GM12878 (cell line): Measurements from ENCODE around the gene ASB15. TPM values are rescaled to one million over a fixed set of nuclear protein-coding genes. Genes with fewer than 3 reads are reported as not detected.

ENCODE experiments used
- ATAC-seq: fragments of 200-7000 bp; cut with Tn5 transposase; 3 replicates; pipeline ENCODE4 v1.9.1; 2020; ENCODE audit warnings: mild to moderate bottlenecking, moderate library complexity
- BruUV-seq: library from RNA; stranded (reverse); fragments of 400-500 nt; replicated peaks from 2 replicates; lab custom pipeline; 2021; lab: Mats Ljungman, UMichigan
- CTCF ChIA-PET: fragments of 300-600 bp; sonication (Branson Sonifier 250); formaldehyde crosslinking; extraction: SDS; loops from one replicate; lab custom pipeline; 2021; ENCODE audit warnings: inconsistent platforms; lab: Yijun Ruan, JAX
- POLR2A ChIA-PET: fragments of 350-600 bp; formaldehyde crosslinking; extraction: SDS; loops from one replicate; lab custom pipeline; 2021; ENCODE audit warnings: inconsistent platforms; lab: Charles Lee
- RAD21 ChIA-PET: fragments of 300-600 bp; sonication (Branson Sonifier 250); formaldehyde crosslinking; loops from one replicate; lab custom pipeline; 2023; ENCODE audit warnings: antibody characterized with exemption; ENCODE audit not compliant: unreplicated experiment; lab: Charles Lee
- SMC1A ChIA-PET: fragments of 300-600 bp; sonication (Branson Sonifier 250); formaldehyde crosslinking; loops from one replicate; lab custom pipeline; 2023; ENCODE audit not compliant: unreplicated experiment, uncharacterized antibody; lab: Charles Lee
- DNase-seq: peaks from one replicate; pipeline ENCODE4 v3.0.0-alpha.2; 2011; ENCODE audit warnings: low read depth, low spot score
- FAIRE-seq: peaks from 3 replicates; lab custom pipeline; 2011; peaks lifted over from hg19 to GRCh38; lab: Jason Lieb, UNC
- H2AFZ ChIP-seq: 2 replicates; pipeline ENCODE4 v1.6.0; 2011; ENCODE audit warnings: low read depth, low read length, control low read depth; ENCODE audit not compliant: control insufficient read depth
- H3K27ac ChIP-seq: 2 replicates; pipeline ENCODE4 v1.5.1; 2011; ENCODE audit warnings: control low read depth; ENCODE audit not compliant: control insufficient read depth, insufficient read depth
- H3K27me3 ChIP-seq, 2 experiments: replicated peaks in 1 of 2; 2 replicates each; pipeline versions ENCODE4 v1.6.0 to v1.6.1; 2011; ENCODE audit warnings: low read length in 1 of 2; ENCODE audit not compliant: control insufficient read depth in 2 of 2, insufficient read depth in 2 of 2
- H3K36me3 ChIP-seq, 2 experiments: 2 replicates each; pipeline ENCODE4 v1.5.1; 2011; ENCODE audit warnings: low read length in 1 of 2; ENCODE audit not compliant: control insufficient read depth in 2 of 2, insufficient read depth in 2 of 2
- H3K4me1 ChIP-seq: 2 replicates; pipeline ENCODE4 v1.6.1; 2011; ENCODE audit warnings: mild to moderate bottlenecking, low read length, moderate library complexity, mixed read lengths; ENCODE audit not compliant: control insufficient read depth, insufficient read depth
- H3K4me2 ChIP-seq: 2 replicates; pipeline ENCODE4 v1.6.0; 2011; ENCODE audit warnings: control low read depth; ENCODE audit not compliant: control insufficient read depth, insufficient read depth
- H3K4me3 ChIP-seq: fragments of 200-600 bp; sonication (generic); 2 replicates; pipeline ENCODE4 v1.5.1; 2016
- H3K79me2 ChIP-seq: 2 replicates; pipeline ENCODE4 v1.6.0; 2011; ENCODE audit warnings: low read length; ENCODE audit not compliant: control insufficient read depth, insufficient read depth
- H3K9ac ChIP-seq: 2 replicates; pipeline ENCODE4 v1.8.0; 2011; ENCODE audit warnings: low read length, control low read depth, mixed read lengths; ENCODE audit not compliant: control insufficient read depth, insufficient read depth
- H3K9me3 ChIP-seq: replicated peaks from 3 replicates; pipeline ENCODE4 v1.5.1; 2011; ENCODE audit warnings: mild to moderate bottlenecking, low read length; ENCODE audit not compliant: control insufficient read depth, insufficient read depth
- H4K20me1 ChIP-seq: 2 replicates; pipeline ENCODE4 v1.6.0; 2011; ENCODE audit not compliant: control insufficient read depth, insufficient read depth
- CBX3 ChIP-seq: fragments of 200-600 bp; sonication (generic); IDR thresholded peaks from 2 replicates; pipeline ENCODE4 v1.6.1; 2016; ENCODE audit warnings: low read depth, borderline replicate concordance
- CBX5 ChIP-seq: sonication (generic); IDR thresholded peaks from 2 replicates; pipeline ENCODE4 v1.6.1; 2016; ENCODE audit warnings: low read depth, moderate library complexity, mild to moderate bottlenecking, inconsistent platforms
- HCFC1 ChIP-seq: fragments of 150-350 bp; IDR thresholded peaks from 2 replicates; pipeline ENCODE4 v1.6.1; 2014; ENCODE audit warnings: low read length
- HDAC6 ChIP-seq: fragments of 200-600 bp; sonication (generic); IDR thresholded peaks from one replicate; pipeline ENCODE4 v1.8.0; 2017; ENCODE audit warnings: antibody characterized with exemption; ENCODE audit not compliant: unreplicated experiment
- IRF4 ChIP-seq: IDR thresholded peaks from 2 replicates; pipeline ENCODE4 v1.6.1; 2011; ENCODE audit warnings: low read depth, low read length
- NFYA ChIP-seq: IDR thresholded peaks from 2 replicates; pipeline ENCODE4 v1.6.1; 2011; ENCODE audit warnings: low read depth, mild to moderate bottlenecking, low read length, improper control_type of control experiment, borderline replicate concordance
- PAX5 ChIP-seq: IDR thresholded peaks from 2 replicates; pipeline ENCODE4 v1.6.1; 2011; ENCODE audit warnings: low read depth, low read length, borderline replicate concordance
- RB1 ChIP-seq: fragments of 450-650 bp; formaldehyde crosslinking; IDR thresholded peaks from 2 replicates; pipeline ENCODE4 v1.6.1; 2017; ENCODE audit warnings: mild to moderate bottlenecking, borderline replicate concordance
- RELA ChIP-seq: fragments of 450-650 bp; IDR thresholded peaks from 2 replicates; pipeline ENCODE4 v1.8.0; 2014; ENCODE audit warnings: borderline replicate concordance; ENCODE audit not compliant: partially characterized antibody
- REST ChIP-seq: IDR thresholded peaks from 2 replicates; pipeline ENCODE4 v1.6.1; 2012; ENCODE audit warnings: mild to moderate bottlenecking, low read depth, low read length
- RFX5 ChIP-seq: IDR thresholded peaks from 2 replicates; pipeline ENCODE4 v1.6.1; 2011; ENCODE audit warnings: low read depth, low read length, improper control_type of control experiment
- SIX5 ChIP-seq: IDR thresholded peaks from 2 replicates; pipeline ENCODE4 v1.6.1; 2011; ENCODE audit warnings: mild to moderate bottlenecking, low read depth, low read length, moderate library complexity; ENCODE audit not compliant: severe bottlenecking
- SP1 ChIP-seq: IDR thresholded peaks from one replicate; pipeline ENCODE4 v1.6.1; 2011; ENCODE audit warnings: low read depth, low read length
- TCF7 ChIP-seq: IDR thresholded peaks from 2 replicates; pipeline ENCODE4 v1.6.1; 2014; ENCODE audit warnings: antibody characterized with exemption, borderline replicate concordance
- ZBED1 ChIP-seq: IDR thresholded peaks from 2 replicates; pipeline ENCODE4 v1.6.1; 2016; ENCODE audit warnings: borderline replicate concordance
- ZNF24 ChIP-seq: fragments of 450-650 bp; IDR thresholded peaks from 2 replicates; pipeline ENCODE4 v1.6.1; 2017; ENCODE audit warnings: antibody characterized with exemption, mild to moderate bottlenecking
- WGBS: methylation state at CpG from one replicate; pipeline ENCODE4 v1.1.6; 2016; ENCODE audit warnings: low lambda C conversion rate; ENCODE audit not compliant: insufficient replicate concordance, insufficient coverage; ENCODE audit errors: missing lambda C conversion rate; 5-methylcytosine and 5-hydroxymethylcytosine counted together
- in situ Hi-C: fragments of 300-500 bp; cut with MboI; formaldehyde crosslinking; loops from 9 replicates; pipeline ENCODE4 v1.14.3; 2018; ENCODE audit warnings: mixed read lengths
- intact Hi-C: fragments of 100-400 bp; cut with micrococcal nuclease; formaldehyde crosslinking; loops from one replicate; pipeline ENCODE4 v1.14.2; 2022; ENCODE audit not compliant: unreplicated experiment
- polyA plus RNA-seq, 11 experiments: library from polyadenylated mRNA; depleted of rRNA in 4 of 11; unstranded in 6 of 11; stranded (reverse) in 5 of 11; fragments of >200 nt; fragmentation: Nextera tagmentation in 4 of 11; fragmentation: Illumina TruSeq in 1 of 11; extraction: Ambion mirVana in 4 of 11; extraction: Trizol in 1 of 11; gene quantifications; 1 replicate in 1 of 11; 2 replicates in 10 of 11; pipeline versions ENCODE4 v1.2.1 to v1.2.3, GENCODE V29; 2011 to 2016; ENCODE audit warnings: inconsistent platforms in 2 of 11, missing spikeins in 2 of 11, low read depth in 1 of 11
- total RNA-seq, 4 experiments: library from RNA; depleted of rRNA in 3 of 4; stranded (reverse); fragments of >200 nt in 3 of 4; fragmentation: Illumina TruSeq in 1 of 4; extraction: Trizol in 1 of 4; gene quantifications; 2 replicates each; pipeline versions ENCODE4 v1.2.1 to v1.2.3, GENCODE V29; 2013 to 2021
- TF ChIP-seq, protein P1 (sequence below): IDR thresholded peaks from 2 replicates; pipeline ENCODE4 v1.6.1; 2012; ENCODE audit warnings: improper control_type of control experiment, low read depth, low read length; ENCODE audit not compliant: insufficient replicate concordance

ASB15 gene
- total and polyA plus RNA-seq, 10 of the 15 experiments (the other 5 are each of a cell fraction or from before 2014, with no cell fraction given): not detected

DNA sequence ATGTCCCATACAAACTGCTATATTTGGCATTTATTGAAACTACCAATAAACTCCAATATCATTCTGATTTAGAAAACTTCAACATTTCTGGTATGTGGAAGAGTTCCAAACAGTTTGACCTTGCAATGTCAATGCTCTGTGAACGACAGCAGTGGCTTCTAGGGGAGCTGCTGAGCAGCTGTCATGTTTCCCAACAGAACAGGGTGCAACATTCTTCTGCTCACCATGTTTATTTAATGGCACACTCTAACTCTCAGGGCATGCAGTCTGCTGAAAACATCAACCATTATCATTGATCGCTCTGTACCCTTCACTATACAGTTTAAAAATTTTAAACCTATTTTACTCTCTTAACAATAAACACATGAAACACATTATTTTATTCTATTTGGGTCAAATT lies 79.9 kb downstream of the ASB15 start:
- Histone ChIP-seq H3K9me3 (no peaks in the 10 kb centered on the region), H4K20me1 (no peaks in the 10 kb centered on the region), H3K4me2 (no peak overlapping the region), H3K4me1 (no peaks in the 10 kb centered on the region), H3K27me3 (no peaks in the 10 kb centered on the region), H3K79me2 (no peaks in the 10 kb centered on the region), H3K36me3 (no peaks in the 10 kb centered on the region; a peak in 1 of 4 replicates), H2AFZ (no peak overlapping the region), H3K9ac (no peak overlapping the region), H3K4me3 (no peak overlapping the region), H3K27ac (no peak overlapping the region)
- WGBS: 71% methylated on average over 2 of the region's 2 CpGs
- POLR2A ChIA-PET: interaction anchor here (1.2 kb wide), 1 partner anchor 64 kb away, joined by 3 read pairs; no protein-coding TSS in a partner anchor
- in situ Hi-C loops (no loop called here), intact Hi-C loops (no loop called here)
- TF ChIP-seq SIX5 (no peak), NFYA (no peak), ZBED1 (no peak), IRF4 (no peak), RFX5 (no peak), RELA (no peak), HCFC1 (no peak), CBX3 (no peak), CBX5 (no peak), ZNF24 (no peak), PAX5 (no peak), HDAC6 (no peak), TCF7 (no peak), REST (no peak), RB1 (no peak), SP1 (no peak)
- TF ChIP-seq, protein P1, sequence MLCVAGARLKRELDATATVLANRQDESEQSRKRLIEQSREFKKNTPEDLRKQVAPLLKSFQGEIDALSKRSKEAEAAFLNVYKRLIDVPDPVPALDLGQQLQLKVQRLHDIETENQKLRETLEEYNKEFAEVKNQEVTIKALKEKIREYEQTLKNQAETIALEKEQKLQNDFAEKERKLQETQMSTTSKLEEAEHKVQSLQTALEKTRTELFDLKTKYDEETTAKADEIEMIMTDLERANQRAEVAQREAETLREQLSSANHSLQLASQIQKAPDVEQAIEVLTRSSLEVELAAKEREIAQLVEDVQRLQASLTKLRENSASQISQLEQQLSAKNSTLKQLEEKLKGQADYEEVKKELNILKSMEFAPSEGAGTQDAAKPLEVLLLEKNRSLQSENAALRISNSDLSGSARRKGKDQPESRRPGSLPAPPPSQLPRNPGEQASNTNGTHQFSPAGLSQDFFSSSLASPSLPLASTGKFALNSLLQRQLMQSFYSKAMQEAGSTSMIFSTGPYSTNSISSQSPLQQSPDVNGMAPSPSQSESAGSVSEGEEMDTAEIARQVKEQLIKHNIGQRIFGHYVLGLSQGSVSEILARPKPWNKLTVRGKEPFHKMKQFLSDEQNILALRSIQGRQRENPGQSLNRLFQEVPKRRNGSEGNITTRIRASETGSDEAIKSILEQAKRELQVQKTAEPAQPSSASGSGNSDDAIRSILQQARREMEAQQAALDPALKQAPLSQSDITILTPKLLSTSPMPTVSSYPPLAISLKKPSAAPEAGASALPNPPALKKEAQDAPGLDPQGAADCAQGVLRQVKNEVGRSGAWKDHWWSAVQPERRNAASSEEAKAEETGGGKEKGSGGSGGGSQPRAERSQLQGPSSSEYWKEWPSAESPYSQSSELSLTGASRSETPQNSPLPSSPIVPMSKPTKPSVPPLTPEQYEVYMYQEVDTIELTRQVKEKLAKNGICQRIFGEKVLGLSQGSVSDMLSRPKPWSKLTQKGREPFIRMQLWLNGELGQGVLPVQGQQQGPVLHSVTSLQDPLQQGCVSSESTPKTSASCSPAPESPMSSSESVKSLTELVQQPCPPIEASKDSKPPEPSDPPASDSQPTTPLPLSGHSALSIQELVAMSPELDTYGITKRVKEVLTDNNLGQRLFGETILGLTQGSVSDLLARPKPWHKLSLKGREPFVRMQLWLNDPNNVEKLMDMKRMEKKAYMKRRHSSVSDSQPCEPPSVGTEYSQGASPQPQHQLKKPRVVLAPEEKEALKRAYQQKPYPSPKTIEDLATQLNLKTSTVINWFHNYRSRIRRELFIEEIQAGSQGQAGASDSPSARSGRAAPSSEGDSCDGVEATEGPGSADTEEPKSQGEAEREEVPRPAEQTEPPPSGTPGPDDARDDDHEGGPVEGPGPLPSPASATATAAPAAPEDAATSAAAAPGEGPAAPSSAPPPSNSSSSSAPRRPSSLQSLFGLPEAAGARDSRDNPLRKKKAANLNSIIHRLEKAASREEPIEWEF: no peak
- RAD21 ChIA-PET: interaction anchor here (1.0 to 2.4 kb wide), 5 partner anchors 69 to 191 kb away, joined by 3 to 25 read pairs (median 3); no protein-coding TSS in a partner anchor
- ATAC-seq: no peak
- no peak for DNase-seq
- CTCF ChIA-PET: interaction anchor here (0.7 to 3.3 kb wide), 13 partner anchors 9 to 191 kb away, joined by 3 to 26 read pairs (median 5); partner anchors contain the start of gene WASL
- SMC1A ChIA-PET: interaction anchor here (1.0 to 2.5 kb wide), 7 partner anchors 71 to 193 kb away, joined by 3 to 30 read pairs (median 6); no protein-coding TSS in a partner anchor
- no peak for FAIRE-seq
- no TSS peak for BruUV-seq
